ENCODE results near the gene PROM1.

DNA sequence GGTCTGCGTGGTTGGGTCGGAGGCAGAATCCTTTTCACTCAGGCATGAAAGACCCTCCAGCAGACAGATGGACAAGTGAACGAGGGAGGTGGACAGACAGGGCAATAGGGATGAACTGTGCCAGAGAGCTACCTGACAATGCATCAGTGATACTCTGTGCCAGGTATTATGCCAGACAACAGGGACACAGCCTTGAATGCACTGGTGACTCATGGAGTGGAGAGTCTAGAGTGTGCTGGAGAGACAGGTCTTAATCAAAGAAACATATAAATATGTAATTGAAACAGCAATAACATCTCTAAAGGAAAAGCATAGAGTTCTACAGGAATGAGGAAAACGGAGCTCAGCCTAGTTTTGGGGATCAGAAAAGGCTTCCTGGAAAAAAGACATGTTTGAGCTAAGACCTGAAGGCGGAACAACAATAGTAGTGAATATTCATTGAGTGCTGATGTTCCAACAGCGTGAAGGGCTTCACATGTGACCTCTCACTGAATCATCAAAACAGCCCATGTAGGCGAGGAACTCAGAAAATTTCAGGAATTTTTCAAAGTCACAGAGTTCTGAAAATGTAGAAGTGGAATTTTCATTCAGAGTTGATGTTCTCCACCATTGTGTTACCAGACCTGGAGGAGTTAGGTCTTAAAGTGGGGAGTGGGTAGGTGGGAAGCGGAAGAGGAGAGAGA, 100.8 kb downstream of the PROM1 start:
- TF ChIP-seq, protein P1, sequence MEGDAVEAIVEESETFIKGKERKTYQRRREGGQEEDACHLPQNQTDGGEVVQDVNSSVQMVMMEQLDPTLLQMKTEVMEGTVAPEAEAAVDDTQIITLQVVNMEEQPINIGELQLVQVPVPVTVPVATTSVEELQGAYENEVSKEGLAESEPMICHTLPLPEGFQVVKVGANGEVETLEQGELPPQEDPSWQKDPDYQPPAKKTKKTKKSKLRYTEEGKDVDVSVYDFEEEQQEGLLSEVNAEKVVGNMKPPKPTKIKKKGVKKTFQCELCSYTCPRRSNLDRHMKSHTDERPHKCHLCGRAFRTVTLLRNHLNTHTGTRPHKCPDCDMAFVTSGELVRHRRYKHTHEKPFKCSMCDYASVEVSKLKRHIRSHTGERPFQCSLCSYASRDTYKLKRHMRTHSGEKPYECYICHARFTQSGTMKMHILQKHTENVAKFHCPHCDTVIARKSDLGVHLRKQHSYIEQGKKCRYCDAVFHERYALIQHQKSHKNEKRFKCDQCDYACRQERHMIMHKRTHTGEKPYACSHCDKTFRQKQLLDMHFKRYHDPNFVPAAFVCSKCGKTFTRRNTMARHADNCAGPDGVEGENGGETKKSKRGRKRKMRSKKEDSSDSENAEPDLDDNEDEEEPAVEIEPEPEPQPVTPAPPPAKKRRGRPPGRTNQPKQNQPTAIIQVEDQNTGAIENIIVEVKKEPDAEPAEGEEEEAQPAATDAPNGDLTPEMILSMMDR (IDR thresholded peaks at IDR 0.05): no peak
- no peak for TF ChIP-seq POLR2AphosphoS5 (IDR thresholded peaks at IDR 0.05)
